GM12878 (cell line): ENCODE measurements around the gene GNAQ. TPM values are rescaled to one million over a fixed set of nuclear protein-coding genes. Genes with fewer than 3 reads are reported as not detected.

Source experiments
- ATAC-seq: fragments of 200-7000 bp; cut with Tn5 transposase; 3 replicates; pipeline ENCODE4 v1.9.1; 2020; ENCODE audit warnings: mild to moderate bottlenecking, moderate library complexity
- BruUV-seq: library from RNA; stranded (reverse); fragments of 400-500 nt; replicated peaks from 2 replicates; lab custom pipeline; 2021; lab: Mats Ljungman, UMichigan
- CTCF ChIA-PET: fragments of 300-600 bp; sonication (Branson Sonifier 250); formaldehyde crosslinking; extraction: SDS; loops from one replicate; lab custom pipeline; 2021; ENCODE audit warnings: inconsistent platforms; lab: Yijun Ruan, JAX
- POLR2A ChIA-PET: fragments of 350-600 bp; formaldehyde crosslinking; extraction: SDS; loops from one replicate; lab custom pipeline; 2021; ENCODE audit warnings: inconsistent platforms; lab: Charles Lee
- RAD21 ChIA-PET: fragments of 300-600 bp; sonication (Branson Sonifier 250); formaldehyde crosslinking; loops from one replicate; lab custom pipeline; 2023; ENCODE audit warnings: antibody characterized with exemption; ENCODE audit not compliant: unreplicated experiment; lab: Charles Lee
- SMC1A ChIA-PET: fragments of 300-600 bp; sonication (Branson Sonifier 250); formaldehyde crosslinking; loops from one replicate; lab custom pipeline; 2023; ENCODE audit not compliant: unreplicated experiment, uncharacterized antibody; lab: Charles Lee
- DNase-seq: peaks from one replicate; pipeline ENCODE4 v3.0.0-alpha.2; 2011; ENCODE audit warnings: low read depth, low spot score
- FAIRE-seq: peaks from 3 replicates; lab custom pipeline; 2011; peaks lifted over from hg19 to GRCh38; lab: Jason Lieb, UNC
- H2AFZ ChIP-seq: 2 replicates; pipeline ENCODE4 v1.6.0; 2011; ENCODE audit warnings: low read depth, low read length, control low read depth; ENCODE audit not compliant: control insufficient read depth
- H3K27ac ChIP-seq: 2 replicates; pipeline ENCODE4 v1.5.1; 2011; ENCODE audit warnings: control low read depth; ENCODE audit not compliant: control insufficient read depth, insufficient read depth
- H3K27me3 ChIP-seq, 2 experiments: replicated peaks in 1 of 2; 2 replicates each; pipeline versions ENCODE4 v1.6.0 to v1.6.1; 2011; ENCODE audit warnings: low read length in 1 of 2; ENCODE audit not compliant: control insufficient read depth in 2 of 2, insufficient read depth in 2 of 2
- H3K36me3 ChIP-seq, 2 experiments: 2 replicates each; pipeline ENCODE4 v1.5.1; 2011; ENCODE audit warnings: low read length in 1 of 2; ENCODE audit not compliant: control insufficient read depth in 2 of 2, insufficient read depth in 2 of 2
- H3K4me1 ChIP-seq: 2 replicates; pipeline ENCODE4 v1.6.1; 2011; ENCODE audit warnings: mild to moderate bottlenecking, low read length, moderate library complexity, mixed read lengths; ENCODE audit not compliant: control insufficient read depth, insufficient read depth
- H3K4me2 ChIP-seq: 2 replicates; pipeline ENCODE4 v1.6.0; 2011; ENCODE audit warnings: control low read depth; ENCODE audit not compliant: control insufficient read depth, insufficient read depth
- H3K4me3 ChIP-seq: fragments of 200-600 bp; sonication (generic); 2 replicates; pipeline ENCODE4 v1.5.1; 2016
- H3K79me2 ChIP-seq: 2 replicates; pipeline ENCODE4 v1.6.0; 2011; ENCODE audit warnings: low read length; ENCODE audit not compliant: control insufficient read depth, insufficient read depth
- H3K9ac ChIP-seq: 2 replicates; pipeline ENCODE4 v1.8.0; 2011; ENCODE audit warnings: low read length, control low read depth, mixed read lengths; ENCODE audit not compliant: control insufficient read depth, insufficient read depth
- H3K9me3 ChIP-seq: replicated peaks from 3 replicates; pipeline ENCODE4 v1.5.1; 2011; ENCODE audit warnings: mild to moderate bottlenecking, low read length; ENCODE audit not compliant: control insufficient read depth, insufficient read depth
- H4K20me1 ChIP-seq: 2 replicates; pipeline ENCODE4 v1.6.0; 2011; ENCODE audit not compliant: control insufficient read depth, insufficient read depth
- ATF3 ChIP-seq: IDR thresholded peaks from 2 replicates; pipeline ENCODE4 v1.6.1; 2011; ENCODE audit warnings: low read depth, mild to moderate bottlenecking, low read length, moderate library complexity, borderline replicate concordance; ENCODE audit errors: extremely low read depth
- BRCA1 ChIP-seq: IDR thresholded peaks from 2 replicates; pipeline ENCODE4 v1.6.1; 2011; ENCODE audit warnings: low read depth, low read length, improper control_type of control experiment
- CREM ChIP-seq: IDR thresholded peaks from 2 replicates; pipeline ENCODE4 v1.6.1; 2014; ENCODE audit warnings: antibody characterized with exemption, low read depth
- E2F4 ChIP-seq: IDR thresholded peaks from 2 replicates; pipeline ENCODE4 v1.6.1; 2012; ENCODE audit warnings: low read depth, low read length, improper control_type of control experiment
- IKZF1 ChIP-seq: fragments of 450-650 bp; conservative IDR thresholded peaks from 2 replicates; pipeline ENCODE4 v1.6.1; 2017; ENCODE audit warnings: antibody characterized with exemption, mild to moderate bottlenecking
- IRF3 ChIP-seq: fragments of 450-650 bp; IDR thresholded peaks from 2 replicates; pipeline ENCODE4 v1.6.1; 2014; ENCODE audit warnings: mild to moderate bottlenecking
- NKRF ChIP-seq: fragments of 450-650 bp; conservative IDR thresholded peaks from 2 replicates; pipeline ENCODE4 v1.6.1; 2017; ENCODE audit warnings: mild to moderate bottlenecking, moderate library complexity
- RAD51 ChIP-seq: fragments of 450-650 bp; IDR thresholded peaks from 2 replicates; pipeline ENCODE4 v1.6.1; 2016; ENCODE audit warnings: moderate library complexity, mild to moderate bottlenecking, inconsistent platforms
- RB1 ChIP-seq: fragments of 450-650 bp; formaldehyde crosslinking; IDR thresholded peaks from 2 replicates; pipeline ENCODE4 v1.6.1; 2017; ENCODE audit warnings: mild to moderate bottlenecking, borderline replicate concordance
- STAT1 ChIP-seq: fragments of 450-650 bp; conservative IDR thresholded peaks from 2 replicates; pipeline ENCODE4 v1.6.1; 2014; ENCODE audit warnings: antibody characterized with exemption, mild to moderate bottlenecking
- SUPT20H ChIP-seq: IDR thresholded peaks from 2 replicates; pipeline ENCODE4 v1.6.1; 2011; ENCODE audit warnings: low read depth, mild to moderate bottlenecking, low read length, moderate library complexity, borderline replicate concordance; ENCODE audit not compliant: control insufficient read depth
- ZNF207 ChIP-seq: fragments of 450-650 bp; IDR thresholded peaks from 2 replicates; pipeline ENCODE4 v1.6.1; 2014; ENCODE audit warnings: antibody characterized with exemption, mild to moderate bottlenecking, borderline replicate concordance
- WGBS: methylation state at CpG from one replicate; pipeline ENCODE4 v1.1.6; 2016; ENCODE audit warnings: low lambda C conversion rate; ENCODE audit not compliant: insufficient replicate concordance, insufficient coverage; ENCODE audit errors: missing lambda C conversion rate; 5-methylcytosine and 5-hydroxymethylcytosine counted together
- in situ Hi-C: fragments of 300-500 bp; cut with MboI; formaldehyde crosslinking; loops from 9 replicates; pipeline ENCODE4 v1.14.3; 2018; ENCODE audit warnings: mixed read lengths
- intact Hi-C: fragments of 100-400 bp; cut with micrococcal nuclease; formaldehyde crosslinking; loops from one replicate; pipeline ENCODE4 v1.14.2; 2022; ENCODE audit not compliant: unreplicated experiment
- polyA plus RNA-seq, 11 experiments: library from polyadenylated mRNA; depleted of rRNA in 4 of 11; unstranded in 6 of 11; stranded (reverse) in 5 of 11; fragments of >200 nt; fragmentation: Nextera tagmentation in 4 of 11; fragmentation: Illumina TruSeq in 1 of 11; extraction: Ambion mirVana in 4 of 11; extraction: Trizol in 1 of 11; gene quantifications; 1 replicate in 1 of 11; 2 replicates in 10 of 11; pipeline versions ENCODE4 v1.2.1 to v1.2.3, GENCODE V29; 2011 to 2016; ENCODE audit warnings: inconsistent platforms in 2 of 11, missing spikeins in 2 of 11, low read depth in 1 of 11
- total RNA-seq, 4 experiments: library from RNA; depleted of rRNA in 3 of 4; stranded (reverse); fragments of >200 nt in 3 of 4; fragmentation: Illumina TruSeq in 1 of 4; extraction: Trizol in 1 of 4; gene quantifications; 2 replicates each; pipeline versions ENCODE4 v1.2.1 to v1.2.3, GENCODE V29; 2013 to 2021

GNAQ gene
- total and polyA plus RNA-seq, 10 of the 15 experiments (the other 5 are each of a cell fraction or from before 2014, with no cell fraction given), result 0.15 to 47.2 (median 0.49) TPM

GRCh38 chr9:77772646-77773045, 259.0 kb downstream of the GNAQ start:
- in situ Hi-C loops, result no loop called here
- Histone ChIP-seq H4K20me1 (no peaks in the 10 kb centered on the region), H3K4me2 (no peak overlapping the region), H3K4me1 (no peaks in the 10 kb centered on the region), H2AFZ (no peak overlapping the region), H3K4me3 (no peak overlapping the region), H3K79me2 (no peaks in the 10 kb centered on the region), H3K36me3 (no peaks in the 10 kb centered on the region), H3K9me3 (no peaks in the 10 kb centered on the region), H3K27me3 (peaks cover 0 to 2% of the 10 kb centered on the region in 2 experiments; a peak in 2 of 4 replicates), H3K9ac (no peak overlapping the region), H3K27ac (no peak overlapping the region)
- RAD21 ChIA-PET, result interaction anchor here (1.6 to 1.7 kb wide), 2 partner anchors 203 to 262 kb away, joined by 4 to 6 read pairs; no protein-coding TSS in a partner anchor
- no TSS peak for BruUV-seq
- FAIRE-seq, result no peak
- POLR2A ChIA-PET, result no interaction called here
- 0% methylated on average over 5 of the region's 5 CpGs for WGBS
- SMC1A ChIA-PET, result interaction anchor here (0.9 to 2.2 kb wide), 6 partner anchors 9 to 204 kb away, joined by 3 to 5 read pairs (median 4); no protein-coding TSS in a partner anchor
- TF ChIP-seq ZNF207 (no peak), RAD51 (peak; percentile 23; the same call in 1 of the 2 replicates), IKZF1 (0 out of 2 replicates have a peak, but pooled peaks have one; percentile 1)
- CTCF ChIA-PET, result interaction anchor here (1.0 to 2.0 kb wide), 6 partner anchors 16 to 206 kb away, joined by 3 to 7 read pairs (median 4); no protein-coding TSS in a partner anchor
- peak; percentile 30; the same call in 2 of the 3 replicates for ATAC-seq
- no peak for DNase-seq
- intact Hi-C loops, result no loop called here

GRCh38 chr9:77771171-77771570, 260.4 kb downstream of the GNAQ start:
- H3K27ac ChIP-seq, result no peak overlapping the region
- no peaks in the 10 kb centered on the region for H3K36me3 ChIP-seq
- no peak overlapping the region for H3K4me2 ChIP-seq
- SMC1A ChIA-PET, result interaction anchor here (0.8 to 1.1 kb wide), 2 partner anchors 47 to 125 kb away, joined by 3 to 5 read pairs; no protein-coding TSS in a partner anchor
- no peak overlapping the region for H3K9ac ChIP-seq
- in situ Hi-C loops (no loop called here), intact Hi-C loops (no loop called here)
- H3K9me3 ChIP-seq, result no peaks in the 10 kb centered on the region
- no peaks in the 10 kb centered on the region for H4K20me1 ChIP-seq
- 13% methylated on average over 3 of the region's 3 CpGs for WGBS
- no peak overlapping the region for H2AFZ ChIP-seq
- no peak for FAIRE-seq
- CTCF ChIA-PET, result interaction anchor here (0.5 to 1.5 kb wide), 4 partner anchors 22 to 348 kb away, joined by 3 read pairs; no protein-coding TSS in a partner anchor
- no peaks in the 10 kb centered on the region for H3K4me1 ChIP-seq
- no TSS peak for BruUV-seq
- ATAC-seq, result no peak
- no peaks in the 10 kb centered on the region for H3K79me2 ChIP-seq
- H3K4me3 ChIP-seq, result no peak overlapping the region
- DNase-seq, result no peak
- POLR2A ChIA-PET, result interaction anchor here (0.6 kb wide), 1 partner anchor 133 kb away, joined by 6 read pairs; no protein-coding TSS in a partner anchor
- H3K27me3 ChIP-seq, result peaks cover 0 to 2% of the 10 kb centered on the region in 2 experiments; a peak in 2 of 4 replicates
- RAD21 ChIA-PET, result interaction anchor here (1.1 kb wide), 1 partner anchor 71 kb away, joined by 4 read pairs; no protein-coding TSS in a partner anchor
- no peak for TF ChIP-seq CREM
- TF ChIP-seq STAT1, result no peak
- no peak for TF ChIP-seq E2F4
- no peak for TF ChIP-seq BRCA1
- no peak for TF ChIP-seq RB1
- TF ChIP-seq SUPT20H, result no peak
- no peak for TF ChIP-seq IRF3
- TF ChIP-seq NKRF, result no peak
- no peak for TF ChIP-seq ATF3
